ENCODE results near the gene SARNP. TPM values are rescaled to one million over a fixed set of nuclear protein-coding genes. Genes with fewer than 3 reads are reported as not detected.

The SARNP gene
- polyA plus RNA-seq, 1 of the 3 experiments (the other 2 are of a cell fraction): 65.8 TPM

- CTCF ChIA-PET: interaction anchor here (0.7 to 14.4 kb wide), 8 partner anchors 9 to 249 kb away, joined by 3 to 358 read pairs (median 3); no protein-coding TSS in a partner anchor
Observed at GRCh38 chr12:55746913-55747231, 70.7 kb downstream of the SARNP start.

More at GRCh38 chr12:55746913-55747231, 70.7 kb downstream of the SARNP start:
- Histone ChIP-seq H3K9me3 (no peaks in the 10 kb centered on the region), H3F3A (replicated peaks; ENCODE audit: insufficient read depth) (peaks cover 13% of the 10 kb centered on the region), H3K9ac (no peak overlapping the region), H4K20me1 (ENCODE audit: insufficient read depth) (no peaks in the 10 kb centered on the region), H3K36me3 (replicated peaks in 1 of 2; ENCODE audit: control insufficient read depth in 1 of 2, insufficient read depth in 2 of 2, low read length in 1 of 2) (peaks cover 8 to 23% of the 10 kb centered on the region in 2 experiments), H3K4me1 (ENCODE audit: control insufficient read depth in 1 of 2, insufficient read depth in 2 of 2, low read depth in 1 of 2, low read length in 1 of 2) (peaks cover 5 to 30% of the 10 kb centered on the region in 2 experiments; a peak in 3 of 4 replicates), H3K79me2 (ENCODE audit: insufficient read depth) (no peaks in the 10 kb centered on the region), H3K27me3 (ENCODE audit: insufficient read depth) (no peaks in the 10 kb centered on the region), H3K4me2 (0 out of 2 replicates have a peak overlapping the region, but pooled peaks have one; percentile 0), H3K27ac (ENCODE audit: low read depth in 2 of 2, low read length in 1 of 2) (no peak overlapping the region; a peak in 1 of 4 replicates), H3K4me3 (ENCODE audit: low read depth in 2 of 2, low read length in 1 of 2) (no peak overlapping the region), H3K9me2 (no peaks in the 10 kb centered on the region), H2AFZ (ENCODE audit: low read depth) (no peak overlapping the region)
- TF ChIP-seq TEAD4 (IDR thresholded peaks at IDR 0.05; ENCODE audit: borderline replicate concordance, insufficient read depth) (no peak), FOXJ3 (CRISPR knock-in tag; IDR thresholded peaks at IDR 0.05) (no peak), FOXM1 (IDR thresholded peaks at IDR 0.05; ENCODE audit: low read depth) (no peak), REST (IDR thresholded peaks at IDR 0.05; ENCODE audit: low read depth, low read length) (no peak), FOSL2 (IDR thresholded peaks at IDR 0.05; ENCODE audit: borderline replicate concordance, low read depth) (no peak), RXRA (IDR thresholded peaks at IDR 0.05; ENCODE audit: borderline replicate concordance, low read depth) (no peak), PBX3 (IDR thresholded peaks at IDR 0.05) (no peak), TAF1 (IDR thresholded peaks at IDR 0.05; ENCODE audit: borderline replicate concordance, low read depth, low read length) (no peak), RFX5 (IDR thresholded peaks at IDR 0.05; ENCODE audit: low read length) (no peak), SIN3A (IDR thresholded peaks at IDR 0.05; ENCODE audit: borderline replicate concordance, low read depth, low read length) (no peak), POLR2AphosphoS5 (IDR thresholded peaks at IDR 0.05; ENCODE audit: low read depth, low read length) (no peak), RAD21 (IDR thresholded peaks at IDR 0.05; ENCODE audit: low read length) (no peak)
- POLR2A ChIA-PET: no interaction called here
- DNase-seq: no peak

All from SK-N-SH (cell line).